Activated CD4-positive, alpha-beta memory T cell treated with anti-CD3 and anti-CD28 coated beads for 36 hours (primary cell): ENCODE data around the gene OS9. TPM values are rescaled to one million over a fixed set of nuclear protein-coding genes. Genes with fewer than 3 reads are reported as not detected.
"Not testable (repeated sequence)": the region's sequence is repeated elsewhere in the genome, so short reads cannot be mapped to it uniquely, and the experiment has no call there.

Experiments used
- CTCF ChIA-PET: fragments of 350-600 bp; sonication (Branson Sonifier 250); formaldehyde crosslinking; loops from one replicate; lab custom pipeline; 2021; ENCODE audit warnings: antibody characterized with exemption, inconsistent platforms; lab: Charles Lee
- POLR2A ChIA-PET: fragments of 350-600 bp; sonication (Branson Sonifier 250); formaldehyde crosslinking; loops from one replicate; lab custom pipeline; 2021; ENCODE audit warnings: antibody characterized with exemption; lab: Charles Lee
- DNase-seq: peaks from one replicate; pipeline ENCODE4 v3.0.0-alpha.2; 2020
- H3K27ac Mint-ChIP-seq: one replicate; pipeline ENCODE4 v1.8.0; 2021; ENCODE audit warnings: mixed read lengths
- H3K27me3 Mint-ChIP-seq: one replicate; pipeline ENCODE4 v1.8.0; 2021; ENCODE audit warnings: mixed read lengths
- H3K36me3 Mint-ChIP-seq: one replicate; pipeline ENCODE4 v1.8.0; 2021; ENCODE audit warnings: mixed read lengths
- H3K4me1 Mint-ChIP-seq: one replicate; pipeline ENCODE4 v1.8.0; 2021; ENCODE audit warnings: low read depth, mixed read lengths
- H3K4me3 Mint-ChIP-seq: one replicate; pipeline ENCODE4 v1.8.0; 2021; ENCODE audit warnings: mild to moderate bottlenecking, mixed read lengths
- H3K9me3 Mint-ChIP-seq: one replicate; pipeline ENCODE4 v1.8.0; 2021; ENCODE audit warnings: mixed read lengths
- intact Hi-C: fragments of 100-400 bp; cut with micrococcal nuclease; formaldehyde crosslinking; loops from one replicate; pipeline ENCODE4 v1.15.1; 2023
- total RNA-seq, 2 experiments: library from RNA; stranded (reverse); gene quantifications; one replicate each; pipeline ENCODE4 v1.2.3, GENCODE V29; 2021

Gene OS9
- total RNA-seq, 2 experiments from 2014 or later, result 73.4 to 74.8 TPM

DNA sequence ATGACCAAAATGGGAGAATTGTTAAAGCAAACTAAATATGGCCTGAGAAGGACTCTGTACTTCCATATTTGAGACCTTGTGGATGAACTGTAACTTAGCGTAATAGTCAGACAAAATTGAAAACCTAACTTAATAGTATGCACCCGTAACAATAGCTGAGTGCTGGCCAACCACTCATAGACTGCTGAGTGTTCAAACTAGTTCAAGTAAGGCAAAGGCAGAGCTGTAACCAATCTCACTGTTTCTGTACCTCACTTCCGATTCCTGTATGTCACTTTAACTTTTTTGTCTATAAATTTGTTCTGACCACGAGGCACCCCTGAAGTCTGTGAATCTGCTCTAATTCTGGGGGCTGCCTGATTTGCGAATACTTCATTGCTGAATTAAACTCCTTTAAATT is 27.0 kb upstream of the OS9 start:
- Mint-ChIP-seq H3K4me1 (no peaks in the 10 kb centered on the region), H3K27ac (no peak overlapping the region), H3K27me3 (no peaks in the 10 kb centered on the region), H3K4me3 (no peak overlapping the region), H3K36me3 (no peaks in the 10 kb centered on the region), H3K9me3 (no peaks in the 10 kb centered on the region)
- no peak for DNase-seq
- intact Hi-C loops, result no loop called here
- ChIA-PET POLR2A (no interaction called here), CTCF (no interaction called here)

DNA sequence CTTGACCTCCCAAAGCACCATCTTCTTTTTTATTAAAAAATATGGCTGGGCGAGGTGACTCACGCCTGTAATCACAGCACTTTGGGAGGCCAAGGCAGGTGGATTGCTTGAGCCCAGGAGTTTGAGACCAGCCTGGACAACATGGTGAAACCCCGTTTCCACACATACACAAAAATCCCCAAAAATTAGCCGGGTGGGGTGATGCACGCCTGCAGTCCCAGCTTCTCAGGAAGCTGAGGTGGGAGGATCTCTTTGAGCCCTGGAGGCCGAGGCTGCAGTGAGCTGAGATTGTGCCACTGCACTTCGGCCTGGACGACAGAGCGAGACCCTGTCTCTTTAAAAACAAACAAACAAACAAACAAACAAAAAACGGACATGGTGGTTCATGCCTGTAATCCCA is 24.2 kb upstream of the OS9 start:
- H3K27ac Mint-ChIP-seq, DNase-seq, H3K9me3 Mint-ChIP-seq, CTCF ChIA-PET, H3K27me3 Mint-ChIP-seq, H3K36me3 Mint-ChIP-seq, H3K4me1 Mint-ChIP-seq, H3K4me3 Mint-ChIP-seq, intact Hi-C loops: not testable (repeated sequence)
- POLR2A ChIA-PET, result interaction anchor here (0.7 kb wide), 1 partner anchor 67 kb away, joined by 3 read pairs; no protein-coding TSS in a partner anchor

DNA sequence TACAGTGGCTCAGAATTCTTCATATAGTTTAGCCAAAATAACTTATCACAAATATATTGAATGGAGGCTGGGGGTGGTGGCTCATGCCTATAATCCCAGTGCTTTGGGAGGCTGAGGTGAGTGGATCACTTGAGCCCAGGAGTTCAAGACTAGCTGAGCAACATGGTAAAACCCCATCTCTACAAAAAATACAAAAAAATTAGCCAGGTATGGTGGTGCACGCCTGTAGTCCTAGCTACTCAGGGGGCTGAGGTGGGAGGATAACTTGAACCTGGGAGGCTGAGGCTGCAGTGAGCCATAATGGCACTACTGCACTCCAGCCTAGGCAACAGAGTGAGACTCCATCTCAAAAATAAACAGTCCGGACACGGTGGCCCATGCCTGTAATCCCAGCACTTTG is 22.1 kb upstream of the OS9 start:
- CTCF ChIA-PET, H3K4me1 Mint-ChIP-seq, H3K36me3 Mint-ChIP-seq, H3K9me3 Mint-ChIP-seq, DNase-seq, intact Hi-C loops, POLR2A ChIA-PET, H3K27me3 Mint-ChIP-seq, H3K4me3 Mint-ChIP-seq, H3K27ac Mint-ChIP-seq: not testable (repeated sequence)

DNA sequence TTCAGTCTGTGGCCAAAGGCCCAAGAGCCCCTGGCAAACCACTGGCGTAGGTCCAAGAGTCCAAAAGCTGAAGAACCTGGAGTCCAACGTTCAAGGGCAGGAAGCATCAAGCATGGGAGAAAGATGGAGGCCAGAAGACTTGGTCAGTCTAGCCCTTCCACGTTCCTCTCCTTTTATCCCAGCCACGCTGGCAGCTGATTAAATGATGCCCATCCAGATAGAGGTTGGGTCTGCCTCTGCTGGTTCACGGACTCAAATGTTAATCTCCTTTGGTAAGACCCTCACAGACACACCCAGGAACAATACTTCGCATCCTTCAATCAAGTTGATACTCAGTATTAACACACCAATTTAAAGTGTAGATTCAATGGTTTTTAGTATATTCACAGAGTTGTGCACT is 21.1 kb upstream of the OS9 start:
- ChIA-PET CTCF (no interaction called here), POLR2A (no interaction called here)
- intact Hi-C loops, result no loop called here

DNA sequence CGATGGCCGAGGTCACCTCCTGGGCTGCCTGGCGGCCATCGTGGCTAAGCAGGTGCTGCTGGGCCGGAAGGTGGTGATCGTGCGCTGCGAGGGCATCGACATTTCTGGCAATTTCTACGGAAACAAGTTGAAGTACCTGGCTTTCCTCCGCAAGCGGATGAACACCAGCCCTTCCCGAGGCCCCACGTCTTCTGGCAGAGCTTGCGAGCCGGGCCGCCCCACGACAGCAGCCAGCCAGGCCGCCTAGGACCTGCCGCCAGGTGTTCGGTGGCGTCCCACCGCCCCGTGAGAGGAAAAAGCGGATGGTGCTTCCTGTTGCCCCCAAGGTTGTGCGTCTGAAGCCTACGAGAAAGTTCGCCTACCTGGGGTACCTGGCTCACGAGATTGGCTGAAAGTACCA is 19.2 kb upstream of the OS9 start:
- Mint-ChIP-seq H3K36me3 (no peaks in the 10 kb centered on the region), H3K4me3 (no peak overlapping the region), H3K27ac (no peak overlapping the region), H3K4me1 (no peaks in the 10 kb centered on the region), H3K9me3 (no peaks in the 10 kb centered on the region), H3K27me3 (peaks cover 1% of the 10 kb centered on the region)
- ChIA-PET POLR2A (no interaction called here), CTCF (interaction anchor here (1.0 kb wide), 1 partner anchor 91 kb away, joined by 4 read pairs; no protein-coding TSS in a partner anchor)
- intact Hi-C loops, result no loop called here
- DNase-seq, result no peak

More for the DNA sequence above, 21.1 kb upstream of the OS9 start:
- Mint-ChIP-seq H3K9me3 (no peaks in the 10 kb centered on the region), H3K4me1 (no peaks in the 10 kb centered on the region), H3K4me3 (no peak overlapping the region), H3K27ac (no peak overlapping the region), H3K36me3 (no peaks in the 10 kb centered on the region), H3K27me3 (peaks cover 1% of the 10 kb centered on the region)
- no peak for DNase-seq

DNA sequence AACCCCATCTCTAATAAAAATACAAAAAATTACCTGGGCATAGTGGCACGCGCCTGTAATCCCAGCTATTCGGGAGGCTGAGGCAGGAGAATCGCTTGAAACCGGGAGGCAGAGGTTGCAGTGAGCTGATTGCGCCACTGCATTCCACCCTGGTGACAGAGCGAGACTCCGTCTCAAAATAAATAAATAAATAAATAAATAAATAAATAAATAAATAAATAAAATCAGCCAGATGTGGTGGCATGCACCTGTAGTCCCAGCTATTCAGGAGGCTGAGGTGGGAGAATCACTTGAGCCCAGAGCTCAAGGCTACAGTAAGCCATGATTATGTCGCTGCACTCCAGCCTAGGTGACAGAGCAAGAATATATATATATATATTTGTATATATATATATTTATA is 16.0 kb upstream of the OS9 start:
- H3K36me3 Mint-ChIP-seq, POLR2A ChIA-PET, intact Hi-C loops, H3K4me1 Mint-ChIP-seq, H3K4me3 Mint-ChIP-seq, H3K9me3 Mint-ChIP-seq, H3K27me3 Mint-ChIP-seq, CTCF ChIA-PET, H3K27ac Mint-ChIP-seq, DNase-seq: not testable (repeated sequence)

DNA sequence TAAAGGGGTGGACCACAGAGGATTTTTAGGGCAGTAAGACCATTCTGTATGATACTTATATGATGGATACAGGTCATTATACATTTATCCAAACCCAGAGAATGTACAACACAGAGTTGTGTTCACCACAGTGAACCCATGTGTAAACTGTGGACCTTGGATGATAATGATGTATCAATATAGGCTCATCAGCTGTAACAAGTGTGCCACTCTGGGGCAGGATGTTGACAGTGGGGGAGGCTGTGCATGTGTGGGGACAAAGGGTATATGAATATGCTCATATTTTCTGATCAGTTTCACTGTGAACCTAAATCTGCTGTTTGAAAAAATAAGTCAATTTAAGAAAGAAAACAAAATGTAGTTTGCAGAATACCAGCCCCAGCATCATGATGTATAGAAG is 14.2 kb upstream of the OS9 start:
- CTCF ChIA-PET, result no interaction called here
- H3K27ac Mint-ChIP-seq, result no peak overlapping the region
- intact Hi-C loops, result no loop called here

DNA sequence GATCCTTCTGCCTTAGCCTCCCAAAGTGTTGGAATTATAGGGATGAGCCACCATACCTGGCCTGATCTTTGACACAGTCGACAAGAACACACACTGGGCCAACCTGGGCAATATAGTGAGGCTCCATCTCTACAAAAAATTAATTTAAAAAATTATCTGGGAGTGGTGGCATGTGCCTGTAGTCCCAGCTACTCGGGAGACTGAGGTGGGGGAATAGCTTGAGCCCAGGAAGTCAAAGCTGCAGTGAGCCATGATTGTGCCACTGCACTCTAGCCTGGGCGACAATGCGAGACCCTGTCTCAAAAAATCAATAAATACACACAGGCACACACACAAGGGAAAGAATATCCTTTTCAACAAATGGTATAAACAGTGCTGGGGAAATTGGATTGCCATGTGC is 6.1 kb upstream of the OS9 start:
- Mint-ChIP-seq H3K36me3 (no peaks in the 10 kb centered on the region), H3K4me3 (no peak overlapping the region), H3K4me1 (no peaks in the 10 kb centered on the region), H3K9me3 (no peaks in the 10 kb centered on the region), H3K27ac (no peak overlapping the region), H3K27me3 (peaks cover 25% of the 10 kb centered on the region)
- intact Hi-C loops, result no loop called here
- POLR2A ChIA-PET, result no interaction called here
- no peak for DNase-seq
- CTCF ChIA-PET, result no interaction called here

More for the DNA sequence above, 14.2 kb upstream of the OS9 start:
- H3K4me1 Mint-ChIP-seq, result no peaks in the 10 kb centered on the region
- peaks cover 2% of the 10 kb centered on the region for H3K27me3 Mint-ChIP-seq
- DNase-seq, result no peak
- no peak overlapping the region for H3K4me3 Mint-ChIP-seq
- POLR2A ChIA-PET, result no interaction called here
- no peaks in the 10 kb centered on the region for H3K36me3 Mint-ChIP-seq
- H3K9me3 Mint-ChIP-seq, result peaks cover 3% of the 10 kb centered on the region

DNA sequence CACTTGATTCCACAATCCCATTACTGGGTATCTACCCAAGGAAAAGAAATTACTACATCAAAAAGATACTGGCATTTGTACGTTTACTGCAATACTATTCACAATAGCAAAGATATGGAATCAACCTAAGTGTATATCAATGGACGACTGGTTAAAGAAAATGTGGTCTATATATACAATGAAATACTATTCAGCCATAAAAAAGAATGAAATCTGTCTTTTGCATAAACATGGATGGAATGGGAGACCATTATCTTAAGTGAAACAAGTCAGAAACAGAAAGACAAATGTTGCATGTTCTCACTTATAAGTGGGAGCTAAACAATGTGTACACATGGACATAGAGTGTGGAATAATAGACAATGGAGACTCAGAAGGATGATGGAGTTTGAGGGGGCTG is 5.0 kb upstream of the OS9 start:
- no peak for DNase-seq
- intact Hi-C loops, result no loop called here
- Mint-ChIP-seq H3K27ac (no peak overlapping the region), H3K9me3 (no peaks in the 10 kb centered on the region), H3K36me3 (no peaks in the 10 kb centered on the region), H3K4me1 (no peaks in the 10 kb centered on the region), H3K4me3 (no peak overlapping the region), H3K27me3 (peaks cover 25% of the 10 kb centered on the region)
- POLR2A ChIA-PET, result no interaction called here
- CTCF ChIA-PET, result no interaction called here

DNA sequence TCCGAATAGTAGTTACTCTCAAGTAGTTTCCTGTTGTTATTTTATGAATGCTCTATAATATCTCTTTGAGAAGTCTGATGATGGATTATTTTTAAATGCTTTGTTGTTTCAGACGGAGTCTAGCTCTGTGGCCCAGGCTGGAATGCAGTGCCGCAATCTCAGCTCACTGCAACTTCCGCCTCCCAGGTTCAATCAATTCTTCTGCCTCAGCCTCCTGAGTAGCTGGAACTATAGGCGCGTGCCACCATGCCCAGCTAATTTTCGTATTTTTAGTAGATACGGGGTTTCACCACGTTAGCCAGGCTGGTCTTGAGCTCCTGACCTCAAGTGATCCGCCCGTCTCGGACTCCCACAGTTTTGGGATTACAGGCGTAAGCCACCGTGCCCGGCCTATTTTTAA is 1.4 kb upstream of the OS9 start:
- POLR2A ChIA-PET, result interaction anchor here (2.7 kb wide), 1 partner anchor 49 kb away, joined by 11 read pairs; no protein-coding TSS in a partner anchor
- Mint-ChIP-seq H3K36me3 (peaks cover 11% of the 10 kb centered on the region), H3K27me3 (peaks cover 10% of the 10 kb centered on the region), H3K27ac (no peak overlapping the region), H3K4me3 (no peak overlapping the region), H3K9me3 (no peaks in the 10 kb centered on the region), H3K4me1 (no peaks in the 10 kb centered on the region)
- intact Hi-C loops, result loop anchor here (2.0 to 5.0 kb wide), 3 partner anchors 60 to 215 kb away; partner anchors contain the start of genes ARHGAP9, B4GALNT1 and DCTN2
- CTCF ChIA-PET, result interaction anchor here (0.9 to 3.7 kb wide), 6 partner anchors 49 to 234 kb away, joined by 3 to 35 read pairs (median 4); partner anchors contain the start of gene DDIT3
- DNase-seq, result no peak

DNA sequence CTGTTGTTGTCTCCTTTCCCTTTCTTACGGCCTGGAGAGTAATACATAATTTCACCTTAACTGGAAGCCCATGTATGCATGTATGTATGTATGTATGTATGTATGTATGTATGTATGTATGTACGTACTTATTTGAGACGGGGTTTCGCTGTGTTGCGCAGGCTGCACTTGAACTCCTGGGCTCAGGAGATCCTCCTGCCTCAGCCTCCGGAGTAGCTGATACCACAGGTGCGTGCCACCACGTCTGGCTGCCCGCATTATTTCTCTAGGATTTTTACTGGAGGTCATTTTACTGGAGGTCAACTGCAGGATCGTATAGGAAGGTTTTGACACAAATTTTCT is 644 bp upstream of the OS9 start:
- intact Hi-C loops, result loop anchor here (1.0 to 5.0 kb wide), 8 partner anchors 51 to 216 kb away; partner anchors contain the start of genes ARHGAP9, B4GALNT1, CDK4 and DCTN2

DNA sequence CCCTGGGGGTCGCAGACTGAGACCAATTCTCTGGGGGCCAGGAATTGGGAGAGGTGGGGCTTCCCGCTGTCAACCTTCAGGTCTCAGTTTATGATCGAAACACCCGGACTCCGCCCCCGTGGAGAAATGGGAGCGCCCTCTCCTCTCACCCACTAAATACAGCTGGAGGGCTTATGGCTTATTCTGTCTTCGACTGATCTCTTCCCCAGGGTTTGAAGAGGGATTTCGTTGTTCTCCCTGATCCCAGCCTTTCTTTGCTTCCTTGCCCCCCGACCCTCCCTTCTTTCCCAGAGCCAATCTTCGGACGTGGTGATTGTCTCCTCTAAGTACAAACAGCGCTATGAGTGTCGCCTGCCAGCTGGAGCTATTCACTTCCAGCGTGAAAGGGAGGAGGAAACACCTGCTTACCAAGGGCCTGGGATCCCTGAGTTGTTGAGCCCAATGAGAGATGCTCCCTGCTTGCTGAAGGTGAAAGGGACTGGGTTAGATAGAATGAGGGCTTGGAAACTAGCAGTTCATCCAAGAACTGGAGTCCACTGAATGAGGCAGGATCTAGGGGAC is 607 bp downstream of the OS9 start:
- peaks cover 17% of the 10 kb centered on the region for H3K36me3 Mint-ChIP-seq
- no peaks in the 10 kb centered on the region for H3K9me3 Mint-ChIP-seq
- no peaks in the 10 kb centered on the region for H3K4me1 Mint-ChIP-seq
- POLR2A ChIA-PET, result interaction anchor here (0.7 to 2.7 kb wide), 4 partner anchors 9 to 104 kb away, joined by 3 to 11 read pairs (median 3); partner anchors contain the start of gene PIP4K2C
- DNase-seq, result peak; percentile 33
- no peak overlapping the region for H3K4me3 Mint-ChIP-seq
- intact Hi-C loops, result loop anchor here (5.0 kb wide), 2 partner anchors 62 to 217 kb away; partner anchors contain the start of genes ARHGAP9 and B4GALNT1
- no peaks in the 10 kb centered on the region for H3K27me3 Mint-ChIP-seq
- H3K27ac Mint-ChIP-seq, result no peak overlapping the region
- CTCF ChIA-PET, result interaction anchor here (1.0 to 3.7 kb wide), 3 partner anchors 47 to 110 kb away, joined by 4 to 35 read pairs (median 13); no protein-coding TSS in a partner anchor

More for the DNA sequence above, 644 bp upstream of the OS9 start:
- Mint-ChIP-seq H3K9me3 (no peaks in the 10 kb centered on the region), H3K27ac (no peak overlapping the region), H3K4me3 (no peak overlapping the region), H3K36me3 (peaks cover 13% of the 10 kb centered on the region), H3K27me3 (peaks cover 7% of the 10 kb centered on the region), H3K4me1 (no peaks in the 10 kb centered on the region)
- ChIA-PET POLR2A (interaction anchor here (0.5 to 2.7 kb wide), 3 partner anchors 48 to 103 kb away, joined by 3 to 11 read pairs (median 3); partner anchors contain the start of gene PIP4K2C), CTCF (interaction anchor here (0.8 to 3.7 kb wide), 6 partner anchors 21 to 234 kb away, joined by 3 to 35 read pairs (median 4); partner anchors contain the start of gene DDIT3)
- no peak for DNase-seq
